ENCODE measurements around the gene HIPK2. TPM values are rescaled to one million over a fixed set of nuclear protein-coding genes. Genes with fewer than 3 reads are reported as not detected.
"Not testable (repeated sequence)": the region's sequence is repeated elsewhere in the genome, so short reads cannot be mapped to it uniquely, and the experiment has no call there.

The HIPK2 gene
- total and polyA plus RNA-seq, 7 donors, result 2.4 to 15.7 (median 7.9) TPM

GRCh38 chr7:139560199-139560598 lies 217.6 kb downstream of the HIPK2 start:
- Histone ChIP-seq H3K4me1 (no peaks in the 10 kb centered on the region), H3K4me3 (no peak overlapping the region), H3K27ac (no peak overlapping the region), H3K27me3 (no peaks in the 10 kb centered on the region), H3K9me3 (no peaks in the 10 kb centered on the region), H3K36me3 (no peaks in the 10 kb centered on the region)
- intact Hi-C loops (cut with DNase I), result no loop called here
- no peak for TF ChIP-seq EP300 (IDR thresholded peaks at IDR 0.05)
- no peak for TF ChIP-seq CTCF (IDR thresholded peaks at IDR 0.05)
- TF ChIP-seq POLR2A (IDR thresholded peaks at IDR 0.05), result no peak
- TF ChIP-seq POLR2AphosphoS5 (IDR thresholded peaks at IDR 0.05), result no peak
- WGBS, 2 donors, result 69 to 91% methylated on average over 2 of the region's 2 CpGs
- DNase-seq, result no peak

- H3K4me1 ChIP-seq, result no peaks in the 10 kb centered on the region
- H3K36me3 ChIP-seq, result no peaks in the 10 kb centered on the region
- H3K27me3 ChIP-seq, result no peaks in the 10 kb centered on the region
- no peak for DNase-seq
- no peak overlapping the region for H3K27ac ChIP-seq
- H3K4me3 ChIP-seq, result no peak overlapping the region
- intact Hi-C loops (cut with DNase I), result no loop called here
- WGBS, 2 donors, result 89 to 92% methylated on average over 18 of the region's 18 CpGs
- no peaks in the 10 kb centered on the region for H3K9me3 ChIP-seq
- TF ChIP-seq POLR2A (IDR thresholded peaks at IDR 0.05) (no peak), POLR2AphosphoS5 (IDR thresholded peaks at IDR 0.05) (no peak), CTCF (IDR thresholded peaks at IDR 0.05) (no peak), EP300 (IDR thresholded peaks at IDR 0.05) (no peak)
Observed at GRCh38 chr7:139559364-139560105, 218.3 kb downstream of the HIPK2 start.

GRCh38 chr7:139557857-139558581 lies 219.8 kb downstream of the HIPK2 start:
- Histone ChIP-seq H3K4me3 (no peak overlapping the region), H3K4me1 (no peaks in the 10 kb centered on the region), H3K27ac (no peak overlapping the region), H3K9me3 (no peaks in the 10 kb centered on the region), H3K27me3 (no peaks in the 10 kb centered on the region), H3K36me3 (no peaks in the 10 kb centered on the region)
- WGBS, 2 donors, result 23 to 68% methylated on average over 8 of the region's 8 CpGs
- TF ChIP-seq EP300 (IDR thresholded peaks at IDR 0.05), result no peak
- no peak for TF ChIP-seq CTCF (IDR thresholded peaks at IDR 0.05)
- no peak for TF ChIP-seq POLR2A (IDR thresholded peaks at IDR 0.05)
- no peak for TF ChIP-seq POLR2AphosphoS5 (IDR thresholded peaks at IDR 0.05)
- no peak for DNase-seq
- intact Hi-C loops (cut with DNase I), result no loop called here

- DNase-seq; H3K27ac ChIP-seq; H3K9me3 ChIP-seq; intact Hi-C loops (cut with DNase I); H3K36me3 ChIP-seq; H3K4me3 ChIP-seq; H3K4me1 ChIP-seq; H3K27me3 ChIP-seq: not testable (repeated sequence)
- WGBS, 2 donors, result 93 to 95% methylated on average over 8 of the region's 8 CpGs
Observed at GRCh38 chr7:139553991-139554700, 223.7 kb downstream of the HIPK2 start.
